Ureter (tissue), 1 donor: ENCODE results near the gene FAM162B. TPM values are rescaled to one million over a fixed set of nuclear protein-coding genes. Genes with fewer than 3 reads are reported as not detected.
"Not testable (repeated sequence)": the region's sequence is repeated elsewhere in the genome, so short reads cannot be mapped to it uniquely, and the experiment has no call there.

Experiments
- DNase-seq: peaks from one replicate; pipeline ENCODE4 v3.0.0-alpha.2; 2020; ENCODE audit warnings: low spot score
- total RNA-seq: library from RNA; stranded (reverse); gene quantifications from one replicate; pipeline ENCODE4 v1.2.4, GENCODE V29; 2023
- donor health status: DM: yes; HTN: yes; CAD: no.

The FAM162B gene
- total RNA-seq, 1 donor from 2014 or later: 5.6 TPM

DNA sequence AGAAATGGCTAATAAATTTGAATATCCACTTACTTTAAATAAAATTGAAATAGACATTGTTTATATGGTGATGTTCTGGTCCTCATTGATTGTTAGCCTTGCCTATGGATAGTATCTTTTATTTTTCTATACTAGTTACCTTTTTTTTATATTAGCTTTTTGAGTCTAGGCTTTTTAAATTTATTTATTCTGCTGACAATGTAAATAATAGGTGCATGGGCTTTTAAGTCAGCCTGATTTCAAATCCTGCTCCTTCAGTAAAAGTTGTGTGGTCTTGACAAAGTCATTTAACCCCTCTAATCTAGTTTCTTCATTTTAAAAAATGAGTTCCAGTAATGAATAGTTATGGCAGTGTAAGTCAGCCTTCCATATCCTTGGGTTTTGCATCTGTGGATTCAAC, 38.6 kb downstream of the FAM162B start:
- no peak for DNase-seq

DNA sequence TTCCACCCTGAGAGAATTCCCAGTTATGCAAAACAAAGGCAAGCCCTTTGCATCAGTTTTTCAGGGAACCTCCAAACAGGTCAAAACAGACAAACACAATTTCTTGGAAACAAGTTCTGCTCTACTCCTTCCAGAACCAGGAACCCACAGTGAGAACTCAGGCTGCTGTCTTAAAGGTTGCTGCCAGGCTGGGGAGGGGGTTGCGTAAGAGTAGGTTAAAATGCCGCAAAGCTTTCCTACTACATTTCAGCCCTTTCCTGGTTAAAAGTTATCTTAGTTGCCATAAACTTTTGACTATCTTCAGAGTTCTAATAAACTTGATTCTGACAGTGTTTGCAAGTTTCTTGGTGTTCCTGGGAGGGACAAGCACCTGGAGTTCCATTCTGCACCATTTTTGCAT, 50.8 kb downstream of the FAM162B start:
- DNase-seq: no peak

GRCh38 chr6:116714296-116714695, 51.2 kb downstream of the FAM162B start:
- no peak for DNase-seq

DNA sequence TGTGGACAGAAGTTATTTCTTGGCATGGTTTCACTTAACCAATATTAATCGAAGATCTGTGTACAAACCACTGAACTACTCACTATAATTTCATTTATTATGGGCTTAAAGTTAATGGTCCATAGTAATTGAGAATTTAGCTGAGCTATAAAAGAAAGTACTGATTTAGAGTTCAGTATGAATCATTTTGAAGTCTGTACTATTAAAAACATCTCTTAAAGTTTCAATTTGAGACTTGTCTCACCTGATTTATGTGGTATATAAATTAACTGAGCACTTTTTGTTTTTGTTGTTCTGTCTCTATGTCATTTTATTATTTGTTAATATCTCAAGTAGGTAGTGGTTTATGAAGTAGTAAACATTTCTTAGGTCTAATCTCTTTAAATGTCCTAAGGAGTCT, 59.6 kb downstream of the FAM162B start:
- DNase-seq: no peak

DNA sequence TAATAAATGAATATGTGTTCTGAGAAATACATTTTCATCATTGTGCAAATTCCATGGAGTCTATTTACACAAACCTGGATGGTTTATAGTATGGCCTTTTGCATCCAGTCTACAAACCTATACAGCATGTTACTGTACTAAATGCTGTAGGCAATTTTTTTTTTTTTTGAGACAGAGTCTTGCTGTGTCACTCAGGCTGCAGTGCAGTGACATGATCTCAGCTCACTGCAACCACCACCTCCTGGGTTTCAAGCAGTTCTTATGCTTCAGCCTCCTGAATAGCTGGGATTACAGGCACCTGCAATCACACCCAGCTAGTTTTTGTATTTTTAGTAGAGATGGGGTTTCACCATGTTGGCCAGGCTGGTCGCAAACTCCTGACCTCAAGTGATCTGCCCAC, 61.6 kb downstream of the FAM162B start:
- DNase-seq: not testable (repeated sequence)

Other genes with a start within 250 kb of the FAM162B start
- gene TRAPPC3L, start 220.0 kb downstream of the FAM162B start, total RNA-seq: not detected
- gene CALHM4, start 212.0 kb downstream of the FAM162B start, total RNA-seq: not detected
- gene RWDD1, start 194.2 kb downstream of the FAM162B start, total RNA-seq: 42.6 TPM
- 0.55 TPM for gene RSPH4A, start 149.2 kb downstream of the FAM162B start, total RNA-seq
- gene ZUP1, start 97.0 kb downstream of the FAM162B start, total RNA-seq: 16.5 TPM
- gene KPNA5, start 84.5 kb downstream of the FAM162B start, total RNA-seq: 21.2 TPM
- not detected for gene GPRC6A, start 63.4 kb upstream of the FAM162B start, total RNA-seq
- gene RFX6, start 111.5 kb upstream of the FAM162B start, total RNA-seq: not detected